Osteocyte (in vitro differentiated cells): ENCODE data around the gene PTPRD. TPM values are rescaled to one million over a fixed set of nuclear protein-coding genes. Genes with fewer than 3 reads are reported as not detected.

Experiments used
- DNase-seq: peaks from one replicate; pipeline ENCODE4 v3.0.0; 2021; ENCODE audit warnings: mixed read lengths; ENCODE audit not compliant: unreplicated experiment; ENCODE audit errors: extremely low spot score
- H3K27ac Mint-ChIP-seq: one replicate; pipeline ENCODE4 v1.8.0; 2021; ENCODE audit warnings: mild to moderate bottlenecking, mixed read lengths; ENCODE audit not compliant: unreplicated experiment
- H3K27me3 Mint-ChIP-seq: one replicate; pipeline ENCODE4 v1.8.0; 2021; ENCODE audit warnings: mixed read lengths; ENCODE audit not compliant: unreplicated experiment
- H3K36me3 Mint-ChIP-seq: one replicate; pipeline ENCODE4 v1.8.0; 2021; ENCODE audit warnings: mixed read lengths; ENCODE audit not compliant: unreplicated experiment
- H3K4me1 Mint-ChIP-seq: one replicate; pipeline ENCODE4 v1.8.0; 2021; ENCODE audit warnings: mixed read lengths; ENCODE audit not compliant: unreplicated experiment
- H3K4me3 Mint-ChIP-seq: one replicate; pipeline ENCODE4 v1.8.0; 2021; ENCODE audit warnings: mild to moderate bottlenecking, moderate library complexity, mixed read lengths; ENCODE audit not compliant: unreplicated experiment
- H3K9me3 Mint-ChIP-seq: one replicate; pipeline ENCODE4 v1.8.0; 2021; ENCODE audit warnings: mixed read lengths; ENCODE audit not compliant: unreplicated experiment
- CTCF ChIP-seq: fragments of 200-600 bp; sonication (generic); IDR thresholded peaks from 2 replicates; pipeline ENCODE4 v1.5.0; 2021; ENCODE audit warnings: antibody characterized with exemption, mild to moderate bottlenecking, moderate library complexity
- total RNA-seq: library from RNA; stranded (reverse); gene quantifications from 2 replicates; pipeline ENCODE4 v1.2.1, GENCODE V29; 2021

PTPRD gene
- total RNA-seq, 1 donor from 2014 or later: 5.4 TPM

GRCh38 chr9:10052916-10053315, 559.9 kb downstream of the PTPRD start:
- Mint-ChIP-seq H3K36me3 (no peaks in the 10 kb centered on the region), H3K9me3 (no peaks in the 10 kb centered on the region), H3K27me3 (peaks cover 2% of the 10 kb centered on the region), H3K4me3 (no peak overlapping the region), H3K4me1 (no peaks in the 10 kb centered on the region), H3K27ac (no peak overlapping the region)
- no peak for DNase-seq
- TF ChIP-seq CTCF: no peak

GRCh38 chr9:10052181-10052580, 560.6 kb downstream of the PTPRD start:
- no peaks in the 10 kb centered on the region for H3K36me3 Mint-ChIP-seq
- no peaks in the 10 kb centered on the region for H3K9me3 Mint-ChIP-seq
- no peaks in the 10 kb centered on the region for H3K4me1 Mint-ChIP-seq
- H3K27ac Mint-ChIP-seq: no peak overlapping the region
- DNase-seq: no peak
- TF ChIP-seq CTCF: no peak
- no peak overlapping the region for H3K4me3 Mint-ChIP-seq
- peaks cover 2% of the 10 kb centered on the region for H3K27me3 Mint-ChIP-seq

GRCh38 chr9:10050016-10050415, 562.8 kb downstream of the PTPRD start:
- Mint-ChIP-seq H3K27ac (no peak overlapping the region), H3K4me1 (no peaks in the 10 kb centered on the region), H3K9me3 (no peaks in the 10 kb centered on the region), H3K27me3 (peaks cover 2% of the 10 kb centered on the region), H3K4me3 (no peak overlapping the region), H3K36me3 (no peaks in the 10 kb centered on the region)
- DNase-seq: no peak
- TF ChIP-seq CTCF: no peak

- no peak overlapping the region for H3K27ac Mint-ChIP-seq
- H3K4me3 Mint-ChIP-seq: no peak overlapping the region
- H3K36me3 Mint-ChIP-seq: no peaks in the 10 kb centered on the region
- no peaks in the 10 kb centered on the region for H3K9me3 Mint-ChIP-seq
- no peaks in the 10 kb centered on the region for H3K4me1 Mint-ChIP-seq
- H3K27me3 Mint-ChIP-seq: peaks cover 5% of the 10 kb centered on the region
- no peak for TF ChIP-seq CTCF
- no peak for DNase-seq
These were observed 563.8 kb downstream of the PTPRD start for GRCh38 chr9:10048994-10049393.

GRCh38 chr9:10045598-10045997, 567.2 kb downstream of the PTPRD start:
- no peak for DNase-seq
- Mint-ChIP-seq H3K27me3 (peaks cover 9% of the 10 kb centered on the region), H3K27ac (no peak overlapping the region), H3K4me1 (peaks cover 3% of the 10 kb centered on the region), H3K4me3 (no peak overlapping the region), H3K9me3 (no peaks in the 10 kb centered on the region), H3K36me3 (no peaks in the 10 kb centered on the region)
- peak; percentile 49 for TF ChIP-seq CTCF
